GM12873 (cell line): ENCODE results near the gene CD276.

Experiments
- TF ChIP-seq, protein P1 (sequence below): IDR thresholded peaks from 2 replicates; pipeline ENCODE4 v1.5.1; 2012; ENCODE audit warnings: low read depth, mild to moderate bottlenecking, moderate library complexity, low read length, control low read depth; ENCODE audit not compliant: insufficient read depth; ENCODE audit errors: missing control alignments

Gene CD276

DNA sequence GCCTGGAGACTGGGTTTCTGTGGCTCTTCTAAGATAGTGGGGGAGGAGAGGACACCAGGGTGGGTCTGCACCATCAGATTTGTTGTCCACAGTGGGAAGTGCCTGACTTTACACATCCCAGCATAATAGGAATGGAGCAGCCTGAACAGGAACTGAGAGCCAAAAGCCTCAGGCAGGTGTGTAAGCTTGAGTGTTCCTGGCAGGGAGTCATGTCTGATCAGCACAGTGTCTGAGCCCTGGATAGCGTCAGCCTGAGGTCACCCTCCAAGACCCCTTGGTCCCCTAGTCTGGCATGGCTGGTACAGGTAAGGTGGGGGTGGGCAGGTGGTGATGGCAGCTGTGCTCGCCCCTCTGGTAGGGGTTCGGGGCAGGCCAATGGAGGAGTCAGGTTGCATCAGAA is 48.7 kb downstream of the CD276 start:
- TF ChIP-seq, protein P1, sequence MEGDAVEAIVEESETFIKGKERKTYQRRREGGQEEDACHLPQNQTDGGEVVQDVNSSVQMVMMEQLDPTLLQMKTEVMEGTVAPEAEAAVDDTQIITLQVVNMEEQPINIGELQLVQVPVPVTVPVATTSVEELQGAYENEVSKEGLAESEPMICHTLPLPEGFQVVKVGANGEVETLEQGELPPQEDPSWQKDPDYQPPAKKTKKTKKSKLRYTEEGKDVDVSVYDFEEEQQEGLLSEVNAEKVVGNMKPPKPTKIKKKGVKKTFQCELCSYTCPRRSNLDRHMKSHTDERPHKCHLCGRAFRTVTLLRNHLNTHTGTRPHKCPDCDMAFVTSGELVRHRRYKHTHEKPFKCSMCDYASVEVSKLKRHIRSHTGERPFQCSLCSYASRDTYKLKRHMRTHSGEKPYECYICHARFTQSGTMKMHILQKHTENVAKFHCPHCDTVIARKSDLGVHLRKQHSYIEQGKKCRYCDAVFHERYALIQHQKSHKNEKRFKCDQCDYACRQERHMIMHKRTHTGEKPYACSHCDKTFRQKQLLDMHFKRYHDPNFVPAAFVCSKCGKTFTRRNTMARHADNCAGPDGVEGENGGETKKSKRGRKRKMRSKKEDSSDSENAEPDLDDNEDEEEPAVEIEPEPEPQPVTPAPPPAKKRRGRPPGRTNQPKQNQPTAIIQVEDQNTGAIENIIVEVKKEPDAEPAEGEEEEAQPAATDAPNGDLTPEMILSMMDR: no peak

DNA sequence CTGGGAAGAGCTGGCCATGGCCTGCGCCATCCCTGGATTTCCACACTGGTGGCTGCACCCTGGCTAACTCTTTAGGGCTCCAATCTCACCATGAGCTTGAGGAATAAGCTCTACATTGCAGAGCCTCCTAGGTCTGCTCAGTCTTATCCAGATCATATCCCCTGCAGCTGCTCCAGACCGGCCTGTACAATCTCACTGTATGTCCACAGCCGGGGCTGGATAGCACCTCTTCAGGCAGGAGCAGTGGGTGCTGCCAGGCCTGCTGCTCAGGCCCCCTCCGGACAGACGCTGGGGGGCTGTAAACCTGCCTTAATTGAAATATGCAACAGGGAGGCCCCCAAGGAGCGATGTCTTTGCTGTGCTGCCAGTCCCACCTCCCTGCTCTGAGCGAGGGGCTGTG is 53.4 kb downstream of the CD276 start:
- TF ChIP-seq, protein P1: no peak

DNA sequence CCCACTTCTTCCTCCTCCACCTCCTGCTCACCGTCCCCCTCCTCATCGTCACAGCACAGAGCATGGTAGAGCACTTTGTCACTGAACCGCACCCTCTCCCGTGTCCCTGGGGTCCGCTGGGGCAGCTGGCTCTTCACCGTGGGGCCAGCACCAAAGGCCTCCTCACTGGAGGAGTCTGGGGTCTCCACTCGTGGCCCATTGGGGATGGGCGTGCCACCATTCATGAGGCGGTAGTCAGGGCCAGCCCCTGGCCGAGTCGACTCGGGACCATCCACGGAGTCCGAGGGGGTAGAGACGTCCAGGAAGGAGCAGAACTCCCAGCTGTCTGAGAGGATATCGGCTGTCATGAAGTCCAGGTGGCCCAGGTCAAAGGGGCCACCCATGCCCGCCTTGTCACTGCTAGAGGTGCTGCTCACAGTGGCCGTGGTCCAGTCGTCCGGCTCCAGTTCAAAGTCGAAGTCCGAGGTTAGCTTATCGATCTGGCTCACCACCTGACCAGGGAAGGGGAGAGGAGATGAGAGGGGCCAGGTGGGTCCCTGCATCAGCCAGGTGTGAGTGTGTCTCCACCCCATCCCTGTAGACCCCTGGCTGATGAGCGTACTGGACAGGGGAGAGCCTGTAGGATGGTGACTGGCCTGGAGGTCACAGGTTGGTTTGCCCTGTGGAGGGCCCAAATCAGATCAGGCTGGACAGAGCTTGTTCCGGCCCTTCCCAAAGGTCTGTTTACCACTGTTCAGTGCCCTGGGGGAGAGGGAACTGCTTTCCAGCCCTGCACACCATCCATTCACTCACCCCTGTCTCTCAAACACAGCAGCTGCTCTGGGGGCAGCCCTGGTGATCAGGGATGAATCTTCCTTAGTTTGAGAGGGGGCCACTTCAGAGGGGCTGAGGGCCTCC is 56.2 kb downstream of the CD276 start:
- TF ChIP-seq, protein P1: no peak

DNA sequence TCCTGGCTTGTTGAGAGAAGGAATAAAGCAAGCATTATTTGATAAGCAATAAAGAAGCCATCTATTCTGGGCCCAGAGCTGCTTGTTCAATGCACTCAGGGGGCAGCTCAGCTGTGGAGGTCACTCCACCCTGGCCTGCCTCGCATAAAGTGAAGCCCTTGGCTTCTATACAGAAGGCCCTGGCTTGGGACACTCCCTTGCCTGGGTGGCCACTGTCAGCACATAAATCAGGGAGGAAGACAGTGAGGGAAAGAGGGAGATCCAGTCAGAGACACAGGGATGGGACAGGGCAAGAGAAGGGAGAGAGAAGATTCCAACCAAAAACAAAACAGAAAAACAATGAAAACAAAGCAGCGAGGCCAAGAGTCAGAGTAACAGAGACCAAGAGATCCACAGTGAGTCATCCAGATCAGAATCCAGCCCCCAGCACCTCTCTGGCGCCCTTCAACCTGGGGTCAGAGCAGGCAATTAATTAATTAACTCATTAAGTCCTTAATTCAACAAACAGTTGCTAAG is 57.2 kb downstream of the CD276 start:
- TF ChIP-seq, protein P1: no peak

DNA sequence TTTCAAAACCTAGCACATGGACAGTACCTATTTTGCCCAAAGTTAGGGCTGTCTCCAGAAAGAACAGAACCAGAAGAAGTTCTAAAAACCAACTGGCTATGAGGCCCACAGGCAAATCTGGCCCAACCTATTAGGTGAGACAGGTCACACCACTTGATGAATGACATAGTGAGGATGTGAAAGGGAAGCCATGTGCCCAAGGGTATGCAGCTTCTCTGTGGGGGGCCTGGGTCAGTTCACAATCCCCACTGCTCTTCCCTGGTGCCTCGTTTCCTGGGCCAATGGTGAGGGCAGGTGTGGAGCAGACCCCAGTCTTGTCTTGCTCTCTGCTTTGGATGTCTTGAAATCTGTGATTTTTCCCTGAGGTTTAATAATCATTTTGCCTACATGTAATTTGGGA is 60.1 kb downstream of the CD276 start:
- TF ChIP-seq, protein P1: no peak

DNA sequence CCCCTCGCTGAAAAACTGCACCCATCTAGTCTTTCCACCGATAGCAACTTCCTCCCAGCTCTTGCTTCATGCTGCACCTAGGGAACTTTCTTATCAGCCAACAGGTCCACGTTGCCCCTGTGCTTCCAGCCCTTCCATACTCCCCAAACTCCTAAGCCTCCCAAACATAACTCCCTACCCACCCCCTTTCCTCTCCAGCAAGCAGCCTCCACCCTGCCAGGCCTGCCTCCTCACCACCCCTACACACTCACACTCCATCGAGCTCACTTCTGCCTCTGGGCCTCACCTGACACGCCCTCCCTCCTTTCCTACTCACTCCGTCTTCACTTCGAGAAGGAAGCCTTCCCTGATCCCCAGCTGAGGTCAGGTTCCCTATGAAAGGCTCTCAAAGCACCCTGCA is 60.9 kb downstream of the CD276 start:
- TF ChIP-seq, protein P1: no peak

DNA sequence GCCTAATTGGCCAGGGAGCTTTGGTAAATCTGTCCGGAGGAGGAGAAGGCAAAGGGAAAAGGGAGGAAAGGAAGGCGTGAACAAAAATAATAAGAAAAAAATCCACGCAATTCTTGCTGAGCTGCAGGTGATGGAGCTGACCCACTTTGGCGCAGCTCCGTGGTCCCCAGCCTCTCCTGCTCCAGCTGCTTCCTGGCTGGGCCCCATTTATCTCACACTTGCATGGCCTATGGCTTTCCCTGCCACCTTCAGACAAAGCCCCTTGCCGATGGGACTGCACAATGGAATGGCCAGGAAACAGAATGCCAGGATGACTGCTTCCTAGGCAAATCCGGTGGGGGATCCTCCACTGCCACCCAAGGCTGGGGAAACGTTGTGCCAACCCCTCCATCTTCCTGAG is 62.1 kb downstream of the CD276 start:
- TF ChIP-seq, protein P1: no peak
